Common myeloid progenitor, CD34-positive (primary cell): ENCODE measurements around the gene KRTAP23-1. TPM values are rescaled to one million over a fixed set of nuclear protein-coding genes. Genes with fewer than 3 reads are reported as not detected.

Experiments
- CTCF ChIA-PET: fragments of 350-600 bp; sonication (Branson Sonifier 250); formaldehyde crosslinking; loops from one replicate; lab custom pipeline; 2021; ENCODE audit warnings: antibody characterized with exemption; lab: Charles Lee
- POLR2A ChIA-PET: fragments of 350-600 bp; sonication (Branson Sonifier 250); formaldehyde crosslinking; loops from one replicate; lab custom pipeline; 2021; ENCODE audit warnings: antibody characterized with exemption; lab: Charles Lee
- DNase-seq, 3 donors: peaks; one replicate each; pipeline versions ENCODE4 v3.0.0 to v3.0.0-alpha.2; 2013
- H3K27ac ChIP-seq, 2 experiments: 1 replicate in 1 of 2; 2 replicates in 1 of 2; pipeline ENCODE4 v1.7.0; 2013; ENCODE audit warnings: inconsistent platforms in 2 of 2, low read length in 2 of 2, mild to moderate bottlenecking in 2 of 2, low read depth in 1 of 2, moderate library complexity in 1 of 2; ENCODE audit not compliant: severe bottlenecking in 2 of 2, insufficient read depth in 1 of 2, poor library complexity in 1 of 2
- H3K27me3 ChIP-seq, 5 experiments: replicated peaks in 2 of 5; 1 replicate in 3 of 5; 2 replicates in 2 of 5; pipeline versions ENCODE4 v1.6.1 to v1.7.0; 2013; ENCODE audit warnings: low read length in 4 of 5, mild to moderate bottlenecking in 2 of 5, moderate library complexity in 2 of 5, inconsistent platforms in 1 of 5; ENCODE audit not compliant: insufficient read depth in 5 of 5, control insufficient read depth in 4 of 5
- H3K36me3 ChIP-seq, 4 experiments: 1 replicate in 2 of 4; 2 replicates in 2 of 4; pipeline versions ENCODE4 v1.6.1 to v1.7.0; 2013; ENCODE audit warnings: low read length in 3 of 4, control low read depth in 1 of 4, mild to moderate bottlenecking in 1 of 4; ENCODE audit not compliant: control insufficient read depth in 4 of 4, insufficient read depth in 4 of 4
- H3K4me1 ChIP-seq, 4 experiments: 1 replicate in 3 of 4; 2 replicates in 1 of 4; pipeline versions ENCODE4 v1.6.1 to v1.7.1; 2013; ENCODE audit warnings: low read length in 3 of 4, mild to moderate bottlenecking in 3 of 4, control low read depth in 1 of 4, inconsistent platforms in 1 of 4, moderate library complexity in 1 of 4; ENCODE audit not compliant: control insufficient read depth in 4 of 4, insufficient read depth in 4 of 4; ENCODE audit errors: control extremely low read depth in 1 of 4
- H3K4me3 ChIP-seq, 7 experiments: 1 replicate in 4 of 7; 2 replicates in 3 of 7; pipeline versions ENCODE4 v1.5.1 to v1.7.0; 2013; ENCODE audit warnings: mild to moderate bottlenecking in 7 of 7, low read length in 6 of 7, moderate library complexity in 6 of 7, inconsistent platforms in 2 of 7, low read depth in 2 of 7, control low read depth in 1 of 7; ENCODE audit not compliant: insufficient read depth in 4 of 7, control insufficient read depth in 1 of 7; ENCODE audit errors: extremely low read depth in 1 of 7
- H3K9me3 ChIP-seq, 5 experiments: 1 replicate in 4 of 5; 2 replicates in 1 of 5; pipeline versions ENCODE4 v1.6.1 to v1.7.1; 2013; ENCODE audit warnings: low read length in 4 of 5, mild to moderate bottlenecking in 2 of 5, inconsistent platforms in 1 of 5, low read depth in 1 of 5, moderate library complexity in 1 of 5; ENCODE audit not compliant: control insufficient read depth in 4 of 5, insufficient read depth in 2 of 5; ENCODE audit errors: control extremely low read depth in 1 of 5
- WGBS: methylation state at CpG from one replicate; pipeline ENCODE4 v1.1.5; 2013; ENCODE audit not compliant: insufficient coverage; 5-methylcytosine and 5-hydroxymethylcytosine counted together
- polyA plus RNA-seq: library from polyadenylated mRNA; unstranded; fragments of 120-200 nt; gene quantifications from one replicate; pipeline ENCODE4 v1.2.1, GENCODE V29; 2013

Gene KRTAP23-1, protein sequence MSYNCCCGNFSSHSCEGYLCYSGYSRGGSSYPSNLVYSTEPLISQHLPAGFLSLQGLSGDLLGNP
- polyA plus RNA-seq: not detected

GRCh38 chr21:30348506-30348905, at the start of gene KRTAP23-1:
TSS of gene KRTAP23-1 (minus strand) at chr21:30348606. CDS start at chr21:30348606, 0 bp downstream.
- H3K4me3 ChIP-seq: no peak within 1 kb of the TSS
- ChIA-PET CTCF (no interaction called here), POLR2A (no interaction called here)
- 92% methylated on average over 3 of the region's 4 CpGs for WGBS
- no peaks in the 10 kb centered on the region for H3K36me3 ChIP-seq
- H3K9me3 ChIP-seq: peaks cover 0 to 1% (median 0%) of the 10 kb centered on the region in 5 experiments
- no peaks in the 10 kb centered on the region for H3K4me1 ChIP-seq
- no peak within 1 kb of the TSS for H3K27ac ChIP-seq
- H3K27me3 ChIP-seq: no peaks in the 10 kb centered on the region
- DNase-seq: no peak

DNA sequence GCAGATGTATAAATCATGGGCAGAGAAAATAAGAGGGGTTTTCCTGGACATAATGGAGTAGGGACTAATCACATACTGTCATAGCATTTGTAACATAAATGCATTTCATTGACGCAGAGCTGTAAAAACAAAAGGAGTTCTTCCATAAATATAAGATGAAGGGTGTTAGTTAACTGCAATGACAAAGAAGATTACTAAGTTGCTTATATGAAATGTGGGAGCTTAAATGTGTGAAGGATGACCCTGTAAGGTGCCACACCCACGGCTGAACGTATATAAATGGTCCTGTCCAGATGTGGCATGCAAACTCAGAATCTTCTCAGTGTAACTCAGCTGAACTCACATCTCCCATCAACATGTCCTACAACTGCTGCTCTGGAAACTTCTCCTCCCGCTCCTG, 47.3 kb upstream of the KRTAP23-1 start, which contains the start of gene KRTAP13-1:
KRTAP13-1 (plus strand) TSS at position 301 of the 400 bp plus-strand sequence; CDS start at position 357, 56 bp downstream.
- no peaks in the 10 kb centered on the region for H3K36me3 ChIP-seq
- POLR2A ChIA-PET: no interaction called here

GRCh38 chr21:30391492-30392025, 43.2 kb upstream of the KRTAP23-1 start:
- H3K4me3 ChIP-seq: no peak overlapping the region
- H3K27me3 ChIP-seq: peaks cover 0 to 2% (median 0%) of the 10 kb centered on the region in 5 experiments
- no CpG with 5 or more reads among the region's 2 CpGs for WGBS
- H3K4me1 ChIP-seq: no peaks in the 10 kb centered on the region
- DNase-seq: no peak
- CTCF ChIA-PET: no interaction called here
- peaks cover 0 to 2% (median 0%) of the 10 kb centered on the region in 5 experiments for H3K9me3 ChIP-seq
- POLR2A ChIA-PET: no interaction called here
- H3K27ac ChIP-seq: no peak overlapping the region
- no peaks in the 10 kb centered on the region for H3K36me3 ChIP-seq

More for the DNA sequence above, 47.3 kb upstream of the KRTAP23-1 start, which contains the start of gene KRTAP13-1:
- 82% methylated on average over 3 of the region's 4 CpGs for WGBS
- DNase-seq: no peak
- H3K27ac ChIP-seq: no peak within 1 kb of the TSS
- H3K9me3 ChIP-seq: no peaks in the 10 kb centered on the region
- CTCF ChIA-PET: no interaction called here
- peaks cover 0 to 2% (median 0%) of the 10 kb centered on the region in 5 experiments for H3K27me3 ChIP-seq
- no peak within 1 kb of the TSS for H3K4me3 ChIP-seq
- H3K4me1 ChIP-seq: no peaks in the 10 kb centered on the region

DNA sequence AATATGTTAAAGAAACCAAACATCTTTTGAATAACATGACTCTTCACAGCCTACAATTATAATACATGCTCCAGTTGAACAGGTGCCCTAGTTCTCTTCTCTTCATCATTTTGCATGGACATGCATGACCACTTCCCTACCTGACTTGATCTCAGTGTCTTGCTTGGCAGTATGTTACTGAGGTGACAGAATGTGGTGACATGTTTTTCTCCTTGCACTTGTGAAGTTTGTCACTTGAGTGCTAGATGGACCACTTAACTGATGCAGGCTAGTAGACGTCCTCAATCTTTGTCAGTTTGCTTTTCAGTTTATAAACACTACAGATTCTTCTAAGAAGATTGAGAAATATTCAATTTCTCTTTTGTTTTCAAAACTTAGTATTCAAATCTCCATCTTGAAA, 33.8 kb upstream of the KRTAP23-1 start:
- no CpG with 5 or more reads among the region's 1 CpG for WGBS

DNA sequence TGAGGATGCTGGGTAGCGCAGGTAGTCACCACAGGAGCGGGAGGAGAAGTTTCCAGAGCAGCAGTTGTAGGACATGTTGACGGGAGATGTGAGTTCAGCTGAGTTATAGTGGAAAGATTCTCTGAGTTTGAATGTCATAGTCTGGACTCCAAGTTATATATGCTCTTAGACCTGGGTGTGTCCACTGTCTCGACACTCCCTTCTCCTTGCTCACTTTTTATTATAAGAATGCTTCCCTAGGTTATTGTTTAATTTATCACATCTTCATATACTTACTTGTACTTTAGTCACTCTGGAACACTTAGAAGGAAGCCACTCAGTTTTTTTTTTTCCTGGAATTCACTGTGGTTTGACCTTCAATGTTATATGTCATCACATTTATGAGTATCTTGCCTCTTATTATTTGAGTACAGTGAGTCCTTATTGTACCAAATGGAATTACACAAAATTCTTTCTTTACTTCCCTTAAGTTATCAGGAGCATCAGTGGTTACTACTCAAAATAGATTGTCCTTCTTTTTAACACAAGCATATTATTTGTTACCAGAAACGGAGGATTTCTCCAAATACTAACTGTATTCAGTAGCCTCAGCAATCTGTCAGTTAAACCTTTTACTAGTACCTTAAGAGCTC, 23.8 kb upstream of the KRTAP23-1 start, which contains the start of gene KRTAP13-2:
KRTAP13-2 (minus strand) TSS at position 133 of the 632 bp plus-strand sequence; CDS start at position 75, 58 bp downstream.
- Histone ChIP-seq H3K4me1 (no peaks in the 10 kb centered on the region), H3K27me3 (no peaks in the 10 kb centered on the region), H3K4me3 (no peak within 1 kb of the TSS), H3K36me3 (no peaks in the 10 kb centered on the region), H3K27ac (no peak within 1 kb of the TSS), H3K9me3 (no peaks in the 10 kb centered on the region)
- 90% methylated on average over 2 of the region's 5 CpGs for WGBS
- ChIA-PET POLR2A (no interaction called here), CTCF (no interaction called here)
- no peak for DNase-seq

More for the DNA sequence above, 33.8 kb upstream of the KRTAP23-1 start:
- H3K27ac ChIP-seq: no peak overlapping the region
- DNase-seq: no peak
- no peaks in the 10 kb centered on the region for H3K9me3 ChIP-seq
- H3K36me3 ChIP-seq: no peaks in the 10 kb centered on the region
- ChIA-PET POLR2A (no interaction called here), CTCF (no interaction called here)
- H3K27me3 ChIP-seq: no peaks in the 10 kb centered on the region
- H3K4me3 ChIP-seq: no peak overlapping the region
- no peaks in the 10 kb centered on the region for H3K4me1 ChIP-seq

- ChIA-PET CTCF (interaction anchor here (0.9 kb wide), 1 partner anchor 17 kb away, joined by 3 read pairs; no protein-coding TSS in a partner anchor), POLR2A (no interaction called here)
- no peak for DNase-seq
- H3K4me1 ChIP-seq: no peaks in the 10 kb centered on the region
- no peak overlapping the region for H3K27ac ChIP-seq
- H3K4me3 ChIP-seq: no peak overlapping the region
- peaks cover 0 to 2% (median 0%) of the 10 kb centered on the region in 5 experiments for H3K27me3 ChIP-seq
- H3K9me3 ChIP-seq: peaks cover 0 to 1% (median 0%) of the 10 kb centered on the region in 5 experiments
- WGBS: no CpG with 5 or more reads among the region's 3 CpGs
- H3K36me3 ChIP-seq: no peaks in the 10 kb centered on the region
Observed at GRCh38 chr21:30355906-30356305, 7.5 kb upstream of the KRTAP23-1 start.
